Activated gamma-delta T cell treated with anti-CD3 and anti-CD28 coated beads, Interleukin-2, amount 50 U/mL, for 16 hours (primary cell): ENCODE measurements around the gene DLGAP1.
"Not testable (repeated sequence)": the region's sequence is repeated elsewhere in the genome, so short reads cannot be mapped to it uniquely, and the experiment has no call there.

Experiments
- DNase-seq: peaks from one replicate; pipeline ENCODE4 v3.0.0-alpha.2; 2020; ENCODE audit warnings: low read depth

DLGAP1 gene

GRCh38 chr18:4455113-4455811 lies at the start of gene DLGAP1:
TSS of gene DLGAP1 (minus strand) at chr18:4455307.
- no peak for DNase-seq

GRCh38 chr18:4494703-4495284 lies 39.7 kb upstream of the DLGAP1 start:
- DNase-seq = not testable (repeated sequence)

- no peak for DNase-seq
Observed at GRCh38 chr18:4468511-4468910, 13.4 kb upstream of the DLGAP1 start.

GRCh38 chr18:4454537-4455112 lies 482 bp downstream of the DLGAP1 start:
- DNase-seq = no peak

- no peak for DNase-seq
Observed at GRCh38 chr18:4453874-4454536, 1.1 kb downstream of the DLGAP1 start.

GRCh38 chr18:4453567-4453873 lies 1.6 kb downstream of the DLGAP1 start:
- no peak for DNase-seq

GRCh38 chr18:4450065-4450658 lies 4.9 kb downstream of the DLGAP1 start:
- DNase-seq = no peak

GRCh38 chr18:4445902-4446301 lies 9.2 kb downstream of the DLGAP1 start:
- DNase-seq = no peak

- DNase-seq = no peak
Observed at GRCh38 chr18:4444306-4444705, 10.8 kb downstream of the DLGAP1 start.

- no peak for DNase-seq
Observed at GRCh38 chr18:4441098-4441497, 14.0 kb downstream of the DLGAP1 start.

GRCh38 chr18:4438938-4439337 lies 16.2 kb downstream of the DLGAP1 start:
- no peak for DNase-seq

GRCh38 chr18:4433717-4434116 lies 21.4 kb downstream of the DLGAP1 start:
- no peak for DNase-seq

- DNase-seq = no peak
Observed at GRCh38 chr18:4430836-4431235, 24.3 kb downstream of the DLGAP1 start.

GRCh38 chr18:4417714-4418113 lies 37.4 kb downstream of the DLGAP1 start:
- DNase-seq = no peak

GRCh38 chr18:4416976-4417375 lies 38.1 kb downstream of the DLGAP1 start:
- DNase-seq = no peak

GRCh38 chr18:4412286-4412685 lies 42.8 kb downstream of the DLGAP1 start:
- DNase-seq = no peak

GRCh38 chr18:4406856-4407255 lies 48.3 kb downstream of the DLGAP1 start:
- DNase-seq = no peak

GRCh38 chr18:4405965-4406364 lies 49.1 kb downstream of the DLGAP1 start:
- no peak for DNase-seq

- no peak for DNase-seq
Observed at GRCh38 chr18:4403836-4404235, 51.3 kb downstream of the DLGAP1 start.

GRCh38 chr18:4400911-4401310 lies 54.2 kb downstream of the DLGAP1 start:
- no peak for DNase-seq

- DNase-seq = no peak
Observed at GRCh38 chr18:4399929-4400328, 55.2 kb downstream of the DLGAP1 start.

GRCh38 chr18:4394700-4395099 lies 60.4 kb downstream of the DLGAP1 start:
- no peak for DNase-seq

- no peak for DNase-seq
Observed at GRCh38 chr18:4391859-4392258, 63.2 kb downstream of the DLGAP1 start.
